Uterus (tissue), 2 donors: ENCODE measurements around the gene PPID.

Source experiments
- CTCF ChIP-seq, 4 experiments: fragments of 200-600 bp in 2 of 4; fragments of 450-650 bp in 2 of 4; sonication (generic) in 2 of 4; IDR thresholded peaks; one replicate each; pipeline ENCODE4 v1.5.1; 2016 to 2019; ENCODE audit warnings: antibody characterized with exemption in 4 of 4, mild to moderate bottlenecking in 2 of 4, moderate library complexity in 1 of 4
- POLR2A ChIP-seq, 2 donors: fragments of 450-650 bp; IDR thresholded peaks; one replicate each; pipeline ENCODE4 v1.6.1; 2016; ENCODE audit warnings: antibody characterized with exemption in 2 of 2, mild to moderate bottlenecking in 1 of 2, moderate library complexity in 1 of 2

- no peak for TF ChIP-seq CTCF (IDR thresholded peaks at IDR 0.05)
- no peak for TF ChIP-seq POLR2A (IDR thresholded peaks at IDR 0.05)
Observed at GRCh38 chr4:158769175-158769921, 46.2 kb upstream of the PPID start.
